H9 (cell line): ENCODE measurements around the gene CRYZ. TPM values are rescaled to one million over a fixed set of nuclear protein-coding genes. Genes with fewer than 3 reads are reported as not detected.

Source experiments
- DNase-seq: peaks from one replicate; pipeline ENCODE4 v3.0.0-alpha.2; 2017
- H2AFZ ChIP-seq: one replicate; pipeline ENCODE4 v1.6.1; 2013; ENCODE audit warnings: mild to moderate bottlenecking, low read length, control low read depth, moderate library complexity
- H2AK5ac ChIP-seq: 2 replicates; pipeline ENCODE4 v1.6.1; 2013; ENCODE audit warnings: low read length, control low read depth, mixed read lengths; ENCODE audit not compliant: insufficient read length
- H2BK120ac ChIP-seq: one replicate; pipeline ENCODE4 v1.6.1; 2013; ENCODE audit warnings: low read depth, mild to moderate bottlenecking, low read length, control low read depth, inconsistent platforms; ENCODE audit not compliant: poor library complexity, severe bottlenecking
- H2BK12ac ChIP-seq: 2 replicates; pipeline ENCODE4 v1.6.1; 2013; ENCODE audit warnings: low read length, control low read depth, mixed read lengths, low read depth; ENCODE audit not compliant: insufficient read length
- H2BK15ac ChIP-seq: 2 replicates; pipeline ENCODE4 v1.6.1; 2013; ENCODE audit warnings: low read depth, low read length, control low read depth
- H2BK20ac ChIP-seq: one replicate; pipeline ENCODE4 v1.6.1; 2013; ENCODE audit warnings: low read depth, mild to moderate bottlenecking, low read length, control low read depth, inconsistent platforms; ENCODE audit not compliant: poor library complexity, severe bottlenecking
- H2BK5ac ChIP-seq: 2 replicates; pipeline ENCODE4 v1.6.1; 2013; ENCODE audit warnings: low read length, control low read depth, mixed read lengths; ENCODE audit not compliant: insufficient read length
- H3K14ac ChIP-seq: 2 replicates; pipeline ENCODE4 v1.6.1; 2013; ENCODE audit warnings: low read length, control low read depth; ENCODE audit not compliant: insufficient read depth
- H3K18ac ChIP-seq: 2 replicates; pipeline ENCODE4 v1.6.1; 2013; ENCODE audit warnings: low read depth, mild to moderate bottlenecking, mixed read lengths, low read length, control low read depth; ENCODE audit not compliant: insufficient read length
- H3K23ac ChIP-seq: 2 replicates; pipeline ENCODE4 v1.6.1; 2013; ENCODE audit warnings: low read length, control low read depth, mixed read lengths, low read depth; ENCODE audit not compliant: insufficient read length
- H3K23me2 ChIP-seq: 2 replicates; pipeline ENCODE4 v1.6.1; 2013; ENCODE audit warnings: low read depth, mild to moderate bottlenecking, mixed read lengths, low read length, control low read depth; ENCODE audit not compliant: insufficient read length, poor library complexity, severe bottlenecking
- H3K27ac ChIP-seq: 2 replicates; pipeline ENCODE4 v1.5.1; 2013; ENCODE audit warnings: low read length, control low read depth, mixed read lengths, low read depth; ENCODE audit not compliant: insufficient read length
- H3K27me3 ChIP-seq: 2 replicates; pipeline ENCODE4 v1.6.1; 2013; ENCODE audit warnings: low read length, control low read depth, inconsistent platforms; ENCODE audit not compliant: insufficient read depth
- H3K4ac ChIP-seq: 2 replicates; pipeline ENCODE4 v1.6.1; 2013; ENCODE audit warnings: low read depth, mild to moderate bottlenecking, control low read depth, inconsistent platforms, low read length, moderate library complexity
- H3K4me1 ChIP-seq: 2 replicates; pipeline ENCODE4 v1.6.1; 2013; ENCODE audit warnings: low read length, control low read depth, inconsistent platforms; ENCODE audit not compliant: insufficient read depth
- H3K4me2 ChIP-seq: 2 replicates; pipeline ENCODE4 v1.6.1; 2013; ENCODE audit warnings: low read length, control low read depth, mixed read lengths; ENCODE audit not compliant: insufficient read length, insufficient read depth
- H3K56ac ChIP-seq: 2 replicates; pipeline ENCODE4 v1.6.1; 2013; ENCODE audit warnings: low read depth, mild to moderate bottlenecking, mixed read lengths, low read length, control low read depth; ENCODE audit not compliant: insufficient read length
- H3K79me1 ChIP-seq: 2 replicates; pipeline ENCODE4 v1.6.1; 2013; ENCODE audit warnings: low read depth, mild to moderate bottlenecking, moderate library complexity, low read length, control low read depth, inconsistent platforms; ENCODE audit not compliant: insufficient read depth, poor library complexity, severe bottlenecking
- H3K79me2 ChIP-seq: 2 replicates; pipeline ENCODE4 v1.6.1; 2013; ENCODE audit warnings: low read length, control low read depth, inconsistent platforms; ENCODE audit not compliant: insufficient read depth
- H3K9ac ChIP-seq: 2 replicates; pipeline ENCODE4 v1.6.1; 2013; ENCODE audit warnings: low read length, control low read depth, mixed read lengths; ENCODE audit not compliant: insufficient read length; ENCODE audit errors: extremely low read depth
- H3K9me3 ChIP-seq: one replicate; pipeline ENCODE4 v1.6.1; 2013; ENCODE audit warnings: low read depth, low read length, inconsistent platforms; ENCODE audit not compliant: control insufficient read depth
- H3T11ph ChIP-seq: one replicate; pipeline ENCODE4 v1.6.1; 2013; ENCODE audit warnings: mild to moderate bottlenecking, low read length, control low read depth, inconsistent platforms
- H4K20me1 ChIP-seq: one replicate; pipeline ENCODE4 v1.6.1; 2013; ENCODE audit not compliant: control insufficient read depth, insufficient read length, insufficient read depth
- H4K5ac ChIP-seq: 2 replicates; pipeline ENCODE4 v1.6.1; 2013; ENCODE audit warnings: low read depth, mild to moderate bottlenecking, mixed read lengths, low read length, control low read depth; ENCODE audit not compliant: insufficient read length
- H4K8ac ChIP-seq: replicated peaks from 2 replicates; pipeline ENCODE4 v1.6.1; 2013; ENCODE audit warnings: low read length, control low read depth, mixed read lengths, low read depth; ENCODE audit not compliant: insufficient read length
- H4K91ac ChIP-seq: 2 replicates; pipeline ENCODE4 v1.6.1; 2013; ENCODE audit warnings: low read depth, mild to moderate bottlenecking, moderate library complexity, mixed read lengths, low read length, control low read depth; ENCODE audit not compliant: insufficient read length
- H3K27ac Mint-ChIP-seq, 3 experiments: 2 replicates in 2 of 3; 3 replicates in 1 of 3; pipeline ENCODE4 v1.8.0; 2020 to 2021; ENCODE audit warnings: mixed read lengths in 3 of 3, mild to moderate bottlenecking in 1 of 3, moderate library complexity in 1 of 3
- H3K27me3 Mint-ChIP-seq: 2 replicates; pipeline ENCODE4 v1.8.0; 2021; ENCODE audit warnings: low read depth, mild to moderate bottlenecking, moderate library complexity, mixed read lengths
- H3K36me3 Mint-ChIP-seq, 3 experiments: 2 replicates in 2 of 3; 3 replicates in 1 of 3; pipeline ENCODE4 v1.8.0; 2020 to 2021; ENCODE audit warnings: low read depth in 3 of 3, mixed read lengths in 3 of 3; ENCODE audit not compliant: insufficient read depth in 1 of 3
- H3K4me1 Mint-ChIP-seq, 2 experiments: 2 replicates each; pipeline ENCODE4 v1.8.0; 2020; ENCODE audit warnings: mixed read lengths in 2 of 2
- H3K4me3 Mint-ChIP-seq, 2 experiments: 2 replicates in 1 of 2; 3 replicates in 1 of 2; pipeline ENCODE4 v1.8.0; 2020 to 2021; ENCODE audit warnings: mild to moderate bottlenecking in 2 of 2, mixed read lengths in 2 of 2, moderate library complexity in 1 of 2
- H3K9me3 Mint-ChIP-seq, 2 experiments: 2 replicates in 1 of 2; 3 replicates in 1 of 2; pipeline ENCODE4 v1.8.0; 2020; ENCODE audit warnings: mild to moderate bottlenecking in 2 of 2, mixed read lengths in 2 of 2, moderate library complexity in 1 of 2
- WGBS: extraction: QIAGEN DNeasy Blood & Tissue Kit; methylation state at CpG from one replicate; pipeline ENCODE4 v1.1.7; 2013; ENCODE audit warnings: missing lambda C conversion rate, low lambda C conversion rate, mixed read lengths; ENCODE audit not compliant: insufficient read length; ENCODE audit errors: extremely low coverage; 5-methylcytosine and 5-hydroxymethylcytosine counted together
- total RNA-seq: library from RNA; stranded (reverse); gene quantifications from 2 replicates; pipeline ENCODE4 v1.2.1, GENCODE V29; 2021
- TF ChIP-seq, protein P1 (sequence below): fragments of 200-600 bp; sonication (generic); conservative IDR thresholded peaks from 3 replicates; pipeline ENCODE4 v1.8.0; 2021; ENCODE audit warnings: antibody characterized with exemption, mild to moderate bottlenecking

The CRYZ gene
- total RNA-seq, 1 experiment from 2014 or later = 14.0 TPM

DNA sequence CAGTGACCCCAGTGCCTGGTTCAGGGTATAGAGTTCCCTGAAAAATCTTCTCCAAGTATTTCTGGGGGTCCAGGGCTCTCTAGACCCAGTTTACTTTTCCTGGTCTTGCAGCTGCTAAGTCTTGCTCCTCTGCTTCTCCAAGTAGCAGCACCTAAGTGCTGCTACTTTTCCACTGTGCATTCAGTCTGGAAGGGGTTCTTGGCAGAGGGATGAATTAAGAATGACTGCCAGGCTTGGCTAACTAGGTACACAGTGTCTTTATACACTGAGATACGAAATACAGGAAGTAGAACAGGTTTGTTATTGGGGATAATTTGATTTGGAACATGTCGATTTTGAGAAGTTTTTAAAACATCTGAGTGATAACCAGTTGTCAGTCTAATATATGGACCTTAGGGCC is 35.0 kb downstream of the CRYZ start:
- no peak overlapping the region for H3K4ac ChIP-seq
- Mint-ChIP-seq H3K36me3 (no peaks in the 10 kb centered on the region), H3K27ac (no peak overlapping the region), H3K9me3 (no peaks in the 10 kb centered on the region), H3K4me1 (no peaks in the 10 kb centered on the region), H3K27me3 (no peaks in the 10 kb centered on the region; the same call in 1 of the 2 replicates), H3K4me3 (no peak overlapping the region)
- no peak overlapping the region for H3K56ac ChIP-seq
- no peaks in the 10 kb centered on the region for H4K20me1 ChIP-seq
- no peak overlapping the region for H3K23ac ChIP-seq
- H3K4me1 ChIP-seq = no peaks in the 10 kb centered on the region
- no peaks in the 10 kb centered on the region for H3K9me3 ChIP-seq
- H3K18ac ChIP-seq = no peak overlapping the region
- H3K79me1 ChIP-seq = no peaks in the 10 kb centered on the region
- H3K9ac ChIP-seq = no peak overlapping the region
- TF ChIP-seq, protein P1, sequence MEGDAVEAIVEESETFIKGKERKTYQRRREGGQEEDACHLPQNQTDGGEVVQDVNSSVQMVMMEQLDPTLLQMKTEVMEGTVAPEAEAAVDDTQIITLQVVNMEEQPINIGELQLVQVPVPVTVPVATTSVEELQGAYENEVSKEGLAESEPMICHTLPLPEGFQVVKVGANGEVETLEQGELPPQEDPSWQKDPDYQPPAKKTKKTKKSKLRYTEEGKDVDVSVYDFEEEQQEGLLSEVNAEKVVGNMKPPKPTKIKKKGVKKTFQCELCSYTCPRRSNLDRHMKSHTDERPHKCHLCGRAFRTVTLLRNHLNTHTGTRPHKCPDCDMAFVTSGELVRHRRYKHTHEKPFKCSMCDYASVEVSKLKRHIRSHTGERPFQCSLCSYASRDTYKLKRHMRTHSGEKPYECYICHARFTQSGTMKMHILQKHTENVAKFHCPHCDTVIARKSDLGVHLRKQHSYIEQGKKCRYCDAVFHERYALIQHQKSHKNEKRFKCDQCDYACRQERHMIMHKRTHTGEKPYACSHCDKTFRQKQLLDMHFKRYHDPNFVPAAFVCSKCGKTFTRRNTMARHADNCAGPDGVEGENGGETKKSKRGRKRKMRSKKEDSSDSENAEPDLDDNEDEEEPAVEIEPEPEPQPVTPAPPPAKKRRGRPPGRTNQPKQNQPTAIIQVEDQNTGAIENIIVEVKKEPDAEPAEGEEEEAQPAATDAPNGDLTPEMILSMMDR = no peak
- H3K14ac ChIP-seq = no peak overlapping the region
- no peaks in the 10 kb centered on the region for H3K79me2 ChIP-seq
- H4K8ac ChIP-seq = no peak overlapping the region
- no peak overlapping the region for H2AFZ ChIP-seq
- no peak overlapping the region for H3T11ph ChIP-seq
- no peak for DNase-seq
- no peak overlapping the region for H3K4me2 ChIP-seq
- H4K91ac ChIP-seq = no peak overlapping the region
- H2BK20ac ChIP-seq = no peak overlapping the region
- H2BK15ac ChIP-seq = no peak overlapping the region
- H3K27me3 ChIP-seq = no peaks in the 10 kb centered on the region
- H4K5ac ChIP-seq = no peak overlapping the region
- WGBS = no CpG with 5 or more reads among the region's 2 CpGs
- H2BK12ac ChIP-seq = no peak overlapping the region
- H2BK5ac ChIP-seq = no peak overlapping the region
- H3K23me2 ChIP-seq = no peaks in the 10 kb centered on the region
- no peak overlapping the region for H3K27ac ChIP-seq
- no peak overlapping the region for H2AK5ac ChIP-seq
- H2BK120ac ChIP-seq = no peak overlapping the region
